Stimulated activated CD4-positive, alpha-beta T cell treated with anti-CD3 and anti-CD28 coated beads, Interleukin-15, amount 100 ng/mL, for 1 hour (primary cell): Measurements from ENCODE around the gene JDP2.

Source experiments
- DNase-seq, 2 donors: peaks; one replicate each; pipeline ENCODE4 v3.0.0-alpha.2; 2020; ENCODE audit warnings: low read depth in 1 of 2, low spot score in 1 of 2

Gene JDP2

GRCh38 chr14:75409316-75410205, 18.3 kb upstream of the JDP2 start:
- no peak for DNase-seq

- DNase-seq, result no peak
Observed at GRCh38 chr14:75411214-75411540, 16.6 kb upstream of the JDP2 start.

DNA sequence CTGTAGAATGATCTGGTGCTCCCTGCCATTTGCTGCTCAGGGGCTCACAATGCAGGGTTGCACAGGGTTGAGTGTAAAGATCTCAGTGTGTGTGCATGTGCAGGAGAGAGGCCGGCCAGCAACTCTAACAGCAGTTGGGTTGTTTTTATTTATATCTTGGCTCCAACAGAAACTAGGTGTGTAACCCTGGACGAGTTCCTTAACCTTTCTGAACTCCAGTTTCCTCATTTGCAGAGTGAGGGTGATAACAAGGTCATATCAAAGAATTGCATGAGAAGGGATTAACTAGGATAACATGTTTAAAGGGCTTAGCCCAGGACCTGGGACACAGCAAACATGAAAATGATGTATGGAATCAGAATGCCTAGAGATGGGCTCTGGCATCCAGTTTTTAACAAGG, 14.8 kb upstream of the JDP2 start:
- no peak for DNase-seq

GRCh38 chr14:75417674-75418073, 10.1 kb upstream of the JDP2 start:
- DNase-seq, result no peak

DNA sequence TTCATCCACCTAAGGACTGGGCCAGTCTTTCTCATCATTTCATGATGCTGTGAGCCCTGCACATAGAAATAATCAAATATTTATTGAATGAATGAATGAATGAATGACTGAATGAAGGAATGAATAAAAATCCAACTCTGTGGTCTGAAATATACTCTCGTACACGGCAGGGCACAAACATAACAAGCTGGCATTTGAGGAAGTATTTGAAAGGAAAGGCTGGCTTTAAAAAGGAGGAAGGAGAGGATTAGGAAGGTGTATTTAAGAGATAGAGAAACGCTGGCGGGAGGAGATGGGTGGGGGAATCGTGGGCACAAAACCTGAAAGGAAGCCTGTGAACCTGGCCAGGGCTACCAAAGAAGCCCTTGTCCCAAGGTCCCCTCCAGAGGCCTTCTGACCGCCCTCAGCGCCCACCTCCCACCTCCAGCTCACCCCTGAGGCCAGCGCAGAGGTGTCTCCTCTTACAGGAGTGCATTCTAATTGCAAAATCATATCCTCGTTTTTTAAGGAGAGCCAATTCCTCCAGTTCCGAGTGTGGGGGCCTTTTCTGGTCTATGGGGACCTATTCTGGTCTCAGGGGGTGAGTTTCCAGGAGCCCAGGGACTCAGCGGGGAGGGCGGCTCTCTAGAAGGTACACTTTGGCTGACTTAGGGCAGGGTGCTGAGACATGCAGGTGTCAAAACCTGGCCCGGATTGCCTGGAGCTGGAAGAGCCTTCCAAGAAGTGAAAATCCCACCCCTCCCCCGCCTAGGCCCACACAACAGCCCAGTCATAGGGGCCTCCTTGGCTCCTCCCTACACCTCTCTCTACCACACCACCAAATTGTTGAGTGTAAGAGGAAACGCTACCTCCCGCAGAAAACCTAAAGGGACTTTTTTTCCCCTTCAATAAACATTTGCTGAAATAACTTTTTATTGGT, 8.7 kb upstream of the JDP2 start:
- peak in 1 of 2 donors; percentile 45 for DNase-seq

DNA sequence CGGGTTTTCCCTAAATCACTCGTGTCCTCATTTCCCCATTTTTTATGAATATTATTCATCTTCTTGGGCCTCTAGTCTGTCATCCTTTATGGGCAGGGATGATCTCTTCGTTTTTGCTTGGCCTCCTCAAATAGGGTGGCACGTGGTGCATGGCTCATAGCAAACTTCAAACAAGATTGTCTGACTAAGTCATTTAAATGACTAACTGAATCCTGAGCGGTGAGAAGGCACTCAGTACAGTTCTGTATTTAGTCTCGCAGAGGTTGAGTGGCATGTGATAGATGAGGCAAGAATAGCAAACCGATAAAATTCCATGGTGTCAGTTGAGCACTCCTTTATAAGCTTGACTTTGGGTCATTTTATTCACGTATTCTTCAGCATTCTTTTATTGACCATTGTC, 5.7 kb upstream of the JDP2 start:
- no peak for DNase-seq

GRCh38 chr14:75424496-75424895, 3.3 kb upstream of the JDP2 start:
- no peak for DNase-seq

GRCh38 chr14:75425446-75425845, 2.4 kb upstream of the JDP2 start:
- no peak for DNase-seq

- no peak for DNase-seq
Observed at GRCh38 chr14:75426332-75427125, 1.3 kb upstream of the JDP2 start.

DNA sequence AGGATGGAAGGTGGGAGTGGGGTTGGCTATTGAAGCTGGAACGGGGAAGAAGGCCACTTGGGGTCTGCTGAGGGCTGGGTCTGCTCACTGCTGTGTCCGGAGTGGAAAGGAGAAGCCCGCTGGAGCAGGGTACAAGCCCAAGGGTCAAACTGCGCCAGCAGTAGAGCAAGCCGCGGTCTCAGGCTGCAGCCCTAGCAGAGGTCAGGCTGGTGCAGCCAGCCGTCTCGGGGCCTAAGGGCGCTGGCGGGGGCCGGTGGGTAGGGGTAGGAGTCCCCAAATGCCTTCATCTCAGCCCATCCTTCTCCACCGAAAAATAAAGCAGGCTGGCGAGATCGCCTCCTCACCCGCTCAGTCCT, 718 bp upstream of the JDP2 start:
- no peak for DNase-seq

GRCh38 chr14:75428230-75429104, 645 bp downstream of the JDP2 start:
- DNase-seq, result no peak

DNA sequence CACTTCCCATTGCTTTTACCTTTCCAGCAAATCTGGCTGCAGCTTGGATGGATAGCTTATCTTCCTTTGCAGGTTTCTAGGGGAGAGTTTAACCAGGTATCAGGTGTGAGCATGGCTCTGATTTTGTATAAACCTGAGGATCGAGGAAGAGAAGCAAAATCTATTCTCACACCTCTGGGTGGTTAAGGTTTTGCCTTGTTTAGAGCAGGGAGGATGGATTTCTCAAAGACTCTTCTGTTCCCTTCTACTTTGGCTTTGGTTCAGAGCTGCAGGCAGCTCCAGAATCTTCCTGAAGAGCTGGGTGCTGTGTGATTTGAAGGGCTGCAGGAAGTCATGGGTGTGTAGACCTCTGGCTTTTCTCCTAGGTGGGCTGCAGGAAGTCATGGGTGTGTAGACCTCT, 1.7 kb downstream of the JDP2 start:
- DNase-seq, result no peak

- DNase-seq, result no peak
Observed at GRCh38 chr14:75430116-75430515, 2.3 kb downstream of the JDP2 start.

- no peak for DNase-seq
Observed at GRCh38 chr14:75430526-75430925, 2.7 kb downstream of the JDP2 start.

DNA sequence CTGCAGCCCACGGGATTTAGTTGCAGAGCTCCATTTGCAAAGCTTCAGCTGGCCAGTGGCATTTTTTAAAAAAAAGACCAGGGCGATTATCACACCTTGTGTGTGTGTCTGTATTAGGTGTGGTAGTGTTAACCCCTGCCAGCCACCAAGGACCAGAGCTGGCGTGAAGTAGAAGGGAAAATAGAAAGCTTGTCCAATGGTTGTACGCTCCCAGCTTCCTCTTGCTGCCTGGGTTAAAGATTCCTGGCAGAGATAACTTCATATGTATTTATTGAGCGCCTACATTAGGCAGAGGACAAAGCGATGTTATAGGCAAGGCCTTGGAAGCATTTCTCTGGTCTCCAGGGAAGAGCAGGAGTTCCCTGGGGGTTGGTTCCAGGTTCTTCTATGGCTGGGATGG, 3.2 kb downstream of the JDP2 start:
- DNase-seq, result no peak

GRCh38 chr14:75431827-75432226, 4.0 kb downstream of the JDP2 start:
- no peak for DNase-seq

DNA sequence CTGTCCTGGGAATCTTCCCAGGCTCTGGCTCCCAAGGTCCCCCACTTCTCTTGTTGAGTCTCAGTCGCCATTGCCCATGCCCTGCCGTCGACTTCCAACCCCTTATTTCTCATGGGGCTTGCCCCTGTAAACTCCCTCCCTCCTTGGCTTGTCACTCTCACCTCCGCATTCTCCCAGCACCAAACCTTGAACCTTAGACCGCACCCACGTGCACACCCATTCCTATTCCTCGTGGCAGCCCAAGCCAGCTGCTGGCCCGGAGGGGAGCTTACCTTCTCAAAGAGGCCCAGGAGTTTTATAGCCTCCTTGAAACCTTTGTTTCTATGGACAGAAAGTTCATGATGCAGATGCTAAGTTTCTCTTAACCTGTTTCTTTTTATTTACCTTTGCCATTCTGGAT, 4.6 kb downstream of the JDP2 start:
- no peak for DNase-seq

DNA sequence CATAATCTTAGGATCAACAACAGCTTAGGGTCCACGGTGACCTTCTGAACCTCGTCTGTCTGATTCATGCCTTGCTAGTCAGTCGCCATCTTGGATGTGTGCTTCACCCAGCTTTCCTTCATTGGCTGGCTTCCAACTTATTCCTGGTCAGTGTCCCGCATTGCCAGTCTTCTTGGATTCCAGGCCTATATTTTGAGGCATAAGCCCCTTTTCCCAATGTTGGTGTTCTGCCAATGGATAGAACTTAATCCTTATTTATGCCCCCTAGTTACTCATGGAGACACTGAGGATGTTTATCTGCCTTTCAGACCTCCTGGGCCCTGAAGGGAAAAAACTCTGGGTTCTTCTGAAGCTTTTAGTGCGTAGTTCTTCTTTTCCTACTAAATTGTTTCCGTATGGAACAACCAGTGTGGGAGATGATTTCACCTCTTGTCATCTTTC, 5.8 kb downstream of the JDP2 start:
- DNase-seq, result no peak

DNA sequence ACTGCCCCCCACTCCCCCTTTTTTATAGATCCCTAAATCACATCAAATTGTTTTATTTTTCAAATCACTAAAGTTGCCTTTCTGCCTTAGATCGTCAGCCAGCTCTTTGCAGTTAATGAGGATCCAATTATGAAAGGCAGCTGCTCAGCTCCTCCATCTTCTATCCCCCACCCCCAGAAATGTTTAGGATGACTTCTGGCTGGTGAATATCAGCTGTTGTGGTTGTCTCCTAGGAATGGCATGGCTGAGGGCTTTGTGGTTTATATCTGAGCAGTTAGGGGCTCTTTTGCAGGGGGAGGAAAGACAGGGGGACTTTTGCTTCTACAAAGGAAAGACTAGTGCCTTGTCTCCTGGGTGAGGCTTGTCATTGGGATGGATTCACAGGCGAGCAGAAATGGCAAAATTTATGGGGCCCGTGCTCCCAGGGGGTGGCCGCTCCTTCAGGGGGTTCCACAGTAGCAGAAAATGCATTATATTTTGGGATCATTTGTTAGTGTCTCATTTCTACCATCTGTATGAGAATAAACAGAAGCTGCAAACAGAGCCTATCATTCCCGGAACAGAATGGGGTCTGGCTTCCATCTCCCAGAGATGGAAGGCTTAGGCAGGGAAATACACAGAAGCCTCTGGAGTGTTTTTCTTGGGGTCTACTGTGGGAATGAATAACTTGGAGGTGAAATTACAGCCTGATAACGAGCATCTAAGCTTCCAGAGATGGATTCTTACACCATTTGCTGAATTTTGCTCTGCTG, 6.5 kb downstream of the JDP2 start:
- DNase-seq, result no peak

DNA sequence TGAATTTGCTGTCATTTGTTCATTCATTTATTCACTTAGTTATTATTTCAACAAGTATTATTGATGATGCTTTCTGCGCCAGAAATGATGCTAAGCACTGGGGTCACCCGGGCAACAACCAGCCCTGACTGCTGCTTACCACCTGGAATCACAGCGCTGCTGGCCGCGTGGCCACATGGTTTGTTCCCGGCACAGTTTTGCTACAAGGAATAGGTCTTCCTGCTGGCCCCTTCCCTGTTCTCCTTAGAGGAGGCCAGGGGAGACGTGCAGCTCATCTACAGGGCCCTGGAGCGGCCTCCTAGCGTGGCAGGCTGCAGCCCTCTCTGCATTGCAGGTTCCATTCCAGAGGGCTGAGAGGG, 7.0 kb downstream of the JDP2 start:
- DNase-seq, result no peak
